ENCODE data around the gene TCAP.
A peak's percentile ranks its signal among the peaks of the same experiment; 100 is the strongest.

Gene TCAP

DNA sequence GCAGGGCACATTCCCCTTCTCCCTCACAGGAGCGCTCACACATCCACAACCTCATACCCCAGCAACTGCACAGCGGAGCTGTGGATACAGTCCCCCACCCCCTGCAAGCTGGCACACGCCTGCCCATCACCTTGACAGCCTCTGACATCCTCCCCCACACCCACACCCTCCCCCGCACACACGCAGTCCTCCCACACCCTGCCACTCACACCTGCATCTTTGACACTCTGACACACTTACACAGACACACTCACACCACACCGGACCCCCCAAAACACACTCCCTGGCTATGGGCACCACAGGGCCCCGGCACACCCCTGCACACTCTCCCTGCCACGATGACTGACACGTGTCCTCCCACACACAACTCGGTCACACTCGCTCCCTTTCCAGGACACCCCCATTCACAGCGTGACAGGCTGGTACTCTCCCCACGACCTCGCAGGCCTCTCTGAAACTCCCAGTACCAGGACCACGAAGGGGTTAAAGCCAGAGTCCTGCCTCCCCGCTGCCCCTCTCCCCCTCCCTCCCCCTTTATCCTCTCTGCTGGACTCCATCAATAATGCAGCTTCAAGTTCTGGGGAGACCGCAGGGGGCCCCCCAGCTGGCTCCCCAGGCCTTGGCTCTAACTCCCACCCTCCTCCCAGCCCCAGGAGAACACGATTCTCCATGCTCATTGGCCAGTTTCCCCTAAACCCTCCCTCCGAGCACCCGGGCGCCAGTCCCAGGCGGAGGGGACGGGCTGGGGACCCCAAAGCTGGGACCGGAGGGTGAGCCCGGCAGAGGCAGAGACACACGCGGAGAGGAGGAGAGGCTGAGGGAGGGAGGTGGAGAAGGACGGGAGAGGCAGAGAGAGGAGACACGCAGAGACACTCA lies 38.7 kb upstream of the TCAP start, which contains the start of gene PPP1R1B:
Gene PPP1R1B, plus strand, starts transcription at position 782 of the 876 bp plus-strand sequence. CDS start 441 bp downstream, outside the sequence.
- DNase-seq (ENCODE audit: low read depth), result no peak
- TF ChIP-seq, protein P1, sequence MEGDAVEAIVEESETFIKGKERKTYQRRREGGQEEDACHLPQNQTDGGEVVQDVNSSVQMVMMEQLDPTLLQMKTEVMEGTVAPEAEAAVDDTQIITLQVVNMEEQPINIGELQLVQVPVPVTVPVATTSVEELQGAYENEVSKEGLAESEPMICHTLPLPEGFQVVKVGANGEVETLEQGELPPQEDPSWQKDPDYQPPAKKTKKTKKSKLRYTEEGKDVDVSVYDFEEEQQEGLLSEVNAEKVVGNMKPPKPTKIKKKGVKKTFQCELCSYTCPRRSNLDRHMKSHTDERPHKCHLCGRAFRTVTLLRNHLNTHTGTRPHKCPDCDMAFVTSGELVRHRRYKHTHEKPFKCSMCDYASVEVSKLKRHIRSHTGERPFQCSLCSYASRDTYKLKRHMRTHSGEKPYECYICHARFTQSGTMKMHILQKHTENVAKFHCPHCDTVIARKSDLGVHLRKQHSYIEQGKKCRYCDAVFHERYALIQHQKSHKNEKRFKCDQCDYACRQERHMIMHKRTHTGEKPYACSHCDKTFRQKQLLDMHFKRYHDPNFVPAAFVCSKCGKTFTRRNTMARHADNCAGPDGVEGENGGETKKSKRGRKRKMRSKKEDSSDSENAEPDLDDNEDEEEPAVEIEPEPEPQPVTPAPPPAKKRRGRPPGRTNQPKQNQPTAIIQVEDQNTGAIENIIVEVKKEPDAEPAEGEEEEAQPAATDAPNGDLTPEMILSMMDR (conservative IDR thresholded peaks at IDR 0.05; ENCODE audit: low read depth, low read length), result no peak

DNA sequence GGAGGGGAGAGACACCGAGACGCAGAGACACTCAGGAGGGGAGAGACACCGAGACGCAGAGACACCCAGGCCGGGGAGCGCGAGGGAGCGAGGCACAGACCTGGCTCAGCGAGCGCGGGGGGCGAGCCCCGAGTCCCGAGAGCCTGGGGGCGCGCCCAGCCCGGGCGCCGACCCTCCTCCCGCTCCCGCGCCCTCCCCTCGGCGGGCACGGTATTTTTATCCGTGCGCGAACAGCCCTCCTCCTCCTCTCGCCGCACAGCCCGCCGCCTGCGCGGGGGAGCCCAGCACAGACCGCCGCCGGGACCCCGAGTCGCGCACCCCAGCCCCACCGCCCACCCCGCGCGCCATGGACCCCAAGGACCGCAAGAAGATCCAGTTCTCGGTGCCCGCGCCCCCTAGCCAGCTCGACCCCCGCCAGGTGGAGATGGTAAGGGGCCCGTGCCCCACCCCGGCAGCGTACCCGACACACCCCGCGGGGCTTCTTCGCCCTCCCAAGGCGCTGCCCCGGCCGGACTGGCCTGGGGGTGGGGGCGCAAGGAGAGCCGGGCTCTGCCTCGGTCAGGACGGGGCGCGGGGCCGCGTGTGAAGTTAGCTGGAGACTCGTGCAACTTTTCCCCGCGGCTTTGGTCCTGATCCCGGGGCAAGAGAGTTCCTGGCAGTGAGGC lies 38.0 kb upstream of the TCAP start:
- TF ChIP-seq, protein P1 (conservative IDR thresholded peaks at IDR 0.05; ENCODE audit: low read depth, low read length), result no peak
- H3K4me3 ChIP-seq (ENCODE audit: low read length), result peak overlapping the region; percentile 26
- DNase-seq (ENCODE audit: low read depth), result no peak

More for the DNA sequence above, 38.7 kb upstream of the TCAP start, which contains the start of gene PPP1R1B:
- peak within 1 kb of the TSS; percentile 26 for H3K4me3 ChIP-seq (ENCODE audit: low read length)

DNA sequence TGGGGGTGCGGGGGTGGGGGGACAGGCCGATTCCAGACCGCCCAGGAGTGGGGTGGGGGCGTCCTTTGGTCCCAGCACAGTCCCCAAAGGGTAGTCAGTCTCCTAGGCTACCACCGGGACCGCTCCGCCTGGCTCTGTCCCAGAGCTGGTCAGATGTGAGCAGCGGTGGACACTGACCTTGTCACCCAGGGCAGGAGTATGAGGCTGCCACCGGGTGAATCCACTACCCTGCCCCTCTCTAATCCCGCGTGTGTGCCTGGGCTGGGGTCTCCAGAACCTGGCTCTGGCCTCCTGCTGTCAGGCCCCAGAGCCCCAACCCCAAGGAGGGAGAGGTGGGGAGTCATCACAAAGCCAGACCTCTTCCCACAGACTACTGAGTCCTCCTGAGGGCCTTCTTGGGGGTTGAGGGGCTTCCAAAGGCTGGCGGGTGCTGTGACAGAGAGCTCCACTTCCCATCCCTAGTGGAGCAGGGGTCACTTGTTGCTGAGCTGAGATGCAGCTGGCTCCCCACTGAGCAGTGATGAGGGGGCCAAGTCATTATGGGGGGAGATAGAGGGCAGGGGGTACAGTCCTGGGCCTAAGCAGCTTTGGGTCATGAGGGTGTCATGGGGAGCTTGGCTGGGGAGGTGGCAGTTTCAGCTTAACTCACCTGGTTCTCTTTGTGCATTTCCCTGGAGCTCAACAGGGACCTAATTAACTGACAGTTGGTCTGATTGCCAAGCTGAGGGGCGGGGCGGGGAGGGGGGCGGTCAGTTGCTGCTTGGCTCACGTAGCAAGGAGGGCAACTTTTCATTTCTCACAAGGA lies 37.2 kb upstream of the TCAP start:
- TF ChIP-seq, protein P1 (conservative IDR thresholded peaks at IDR 0.05; ENCODE audit: low read depth, low read length), result no peak
- H3K4me3 ChIP-seq (ENCODE audit: low read length), result no peak overlapping the region
- DNase-seq (ENCODE audit: low read depth), result no peak

DNA sequence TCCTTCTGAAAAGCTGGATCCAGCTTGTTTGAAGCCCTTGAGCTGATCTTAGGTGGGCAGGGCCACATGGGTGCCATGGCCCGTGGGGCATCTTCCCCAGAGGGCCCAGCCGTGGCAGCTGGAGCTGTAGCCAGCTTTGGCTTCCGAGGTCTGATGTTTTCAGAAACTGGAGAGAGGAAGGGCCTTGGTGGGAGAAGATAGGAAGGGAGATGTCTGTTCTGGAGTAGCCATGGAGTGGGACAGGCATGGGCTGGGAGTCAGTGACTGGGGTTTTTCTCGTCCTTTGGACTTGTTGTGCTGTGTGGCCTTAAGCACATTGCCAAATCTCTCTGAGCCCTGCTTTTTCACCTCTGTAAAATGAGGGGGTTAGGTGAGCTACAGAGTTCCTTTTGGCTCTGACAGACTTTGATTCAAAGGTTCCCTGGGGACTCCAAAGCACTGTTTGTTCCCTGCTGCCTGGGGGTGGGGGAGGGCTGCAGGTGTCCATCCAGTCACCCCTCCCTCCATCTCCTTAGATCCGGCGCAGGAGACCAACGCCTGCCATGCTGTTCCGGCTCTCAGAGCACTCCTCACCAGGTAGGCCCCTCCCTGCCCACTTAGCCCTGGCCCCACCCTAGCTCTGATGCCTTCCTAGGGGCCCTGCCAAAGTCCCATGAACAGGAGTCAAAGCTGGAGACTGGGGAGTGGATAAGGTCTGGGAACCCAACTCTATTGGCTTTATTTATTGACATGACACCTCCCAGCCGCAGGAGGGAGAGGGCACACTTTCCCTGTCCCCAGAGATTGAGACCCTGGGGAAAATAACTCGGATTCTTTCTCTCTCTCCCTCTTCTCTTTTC lies 36.3 kb upstream of the TCAP start:
- DNase-seq (ENCODE audit: low read depth), result no peak
- H3K4me3 ChIP-seq (ENCODE audit: low read length), result no peak overlapping the region

DNA sequence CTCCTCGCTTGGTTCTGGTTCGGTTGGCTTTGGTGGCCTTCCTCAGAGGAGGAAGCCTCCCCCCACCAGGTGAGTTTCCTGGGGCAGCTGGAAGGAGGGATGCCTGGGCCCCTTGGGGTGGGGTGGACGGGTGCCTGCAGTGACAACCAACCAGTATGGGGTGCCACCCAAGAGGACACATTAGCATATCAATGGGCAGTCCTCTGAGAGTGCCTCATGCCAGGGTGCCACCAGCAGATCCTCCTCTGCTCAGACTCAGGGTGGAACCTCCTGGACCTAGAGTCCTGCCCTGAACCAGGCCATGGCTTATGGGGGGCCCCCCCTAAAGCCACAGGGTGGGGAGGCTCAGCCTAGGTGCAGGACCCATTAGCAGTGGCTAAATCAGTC lies 35.7 kb upstream of the TCAP start:
- TF ChIP-seq, protein P1 (conservative IDR thresholded peaks at IDR 0.05; ENCODE audit: low read depth, low read length), result no peak
- no peak for DNase-seq (ENCODE audit: low read depth)
- no peak overlapping the region for H3K4me3 ChIP-seq (ENCODE audit: low read length)

More for the DNA sequence above, 36.3 kb upstream of the TCAP start:
- TF ChIP-seq, protein P1 (conservative IDR thresholded peaks at IDR 0.05; ENCODE audit: low read depth, low read length), result no peak

DNA sequence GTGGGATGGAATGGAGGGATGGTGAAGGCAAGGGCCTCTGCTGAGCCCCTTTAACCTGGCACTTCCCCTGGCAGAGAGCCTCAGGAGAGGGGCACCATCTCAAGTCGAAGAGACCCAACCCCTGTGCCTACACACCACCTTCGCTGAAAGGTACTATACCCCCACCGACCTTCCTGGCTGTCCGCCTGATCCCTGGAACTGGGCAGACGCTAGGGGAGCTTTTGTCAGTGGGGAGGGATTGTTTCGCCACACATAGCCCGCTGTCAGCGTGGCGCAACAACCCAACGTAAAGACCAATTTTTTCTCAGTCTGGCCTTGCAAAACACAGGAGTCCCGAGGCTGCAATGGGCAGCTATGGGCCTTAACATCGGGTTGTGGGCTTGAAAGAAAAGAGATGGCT lies 35.3 kb upstream of the TCAP start:
- no peak for DNase-seq (ENCODE audit: low read depth)
- H3K4me3 ChIP-seq (ENCODE audit: low read length), result no peak overlapping the region
- TF ChIP-seq, protein P1 (conservative IDR thresholded peaks at IDR 0.05; ENCODE audit: low read depth, low read length), result no peak
